ENCODE results near the gene KMT2C.

The KMT2C gene

GRCh38 chr7:152128741-152129461 is 306.9 kb downstream of the KMT2C start:
- DNase-seq (no peak), ATAC-seq (peak; percentile 34)
- Mint-ChIP-seq H3K27ac (peak overlapping the region in 1 of 2 donors; percentile 64), H3K9me3 (peaks cover 14% of the 10 kb centered on the region in 2 donors), H3K4me3 (no peak overlapping the region), H3K4me1 (no peaks in the 10 kb centered on the region), H3K27me3 (no peaks in the 10 kb centered on the region)

- H3K9me3 Mint-ChIP-seq, result peaks cover 14 to 16% of the 10 kb centered on the region in 2 donors
- H3K4me3 Mint-ChIP-seq, result no peak overlapping the region
- no peaks in the 10 kb centered on the region for H3K27me3 Mint-ChIP-seq
- ATAC-seq, result no peak
- peak overlapping the region in 1 of 2 donors; percentile 59 for H3K27ac Mint-ChIP-seq
- H3K4me1 Mint-ChIP-seq, result no peaks in the 10 kb centered on the region
- DNase-seq, result no peak
Observed at GRCh38 chr7:152128252-152128651, 307.6 kb downstream of the KMT2C start.

GRCh38 chr7:152127229-152127628 is 308.6 kb downstream of the KMT2C start:
- H3K4me3 Mint-ChIP-seq, result no peak overlapping the region
- ATAC-seq (no peak), DNase-seq (no peak)
- H3K27ac Mint-ChIP-seq, result peak overlapping the region in 1 of 2 donors; percentile 67
- peaks cover 7% of the 10 kb centered on the region for H3K4me1 Mint-ChIP-seq
- H3K27me3 Mint-ChIP-seq, result no peaks in the 10 kb centered on the region
- peaks cover 16 to 19% of the 10 kb centered on the region in 2 donors for H3K9me3 Mint-ChIP-seq

GRCh38 chr7:152126741-152127140 is 309.1 kb downstream of the KMT2C start:
- Mint-ChIP-seq H3K9me3 (peaks cover 16 to 19% of the 10 kb centered on the region in 2 donors), H3K4me1 (peaks cover 10% of the 10 kb centered on the region), H3K27me3 (no peaks in the 10 kb centered on the region), H3K27ac (peak overlapping the region in 1 of 2 donors; percentile 65), H3K4me3 (no peak overlapping the region)
- DNase-seq (no peak), ATAC-seq (no peak)

GRCh38 chr7:152122540-152122939 is 313.3 kb downstream of the KMT2C start:
- Mint-ChIP-seq H3K4me1 (peaks cover 19% of the 10 kb centered on the region), H3K4me3 (no peak overlapping the region)

GRCh38 chr7:152121432-152121831 is 314.4 kb downstream of the KMT2C start:
- ATAC-seq (no peak), DNase-seq (no peak)
- peaks cover 16 to 19% of the 10 kb centered on the region in 2 donors for H3K9me3 Mint-ChIP-seq
- H3K27ac Mint-ChIP-seq, result peak overlapping the region in 1 of 2 donors; percentile 41
- no peak overlapping the region for H3K4me3 Mint-ChIP-seq
- H3K4me1 Mint-ChIP-seq, result peaks cover 19% of the 10 kb centered on the region
- H3K27me3 Mint-ChIP-seq, result no peaks in the 10 kb centered on the region

More at GRCh38 chr7:152122540-152122939, 313.3 kb downstream of the KMT2C start:
- Mint-ChIP-seq H3K27me3 (no peaks in the 10 kb centered on the region), H3K27ac (no peak overlapping the region), H3K9me3 (peaks cover 16 to 19% of the 10 kb centered on the region in 2 donors)
- ATAC-seq, result no peak
- DNase-seq, result no peak

GRCh38 chr7:152120776-152121175 is 315.0 kb downstream of the KMT2C start:
- H3K4me3 Mint-ChIP-seq, result no peak overlapping the region
- no peaks in the 10 kb centered on the region for H3K27me3 Mint-ChIP-seq
- peaks cover 19% of the 10 kb centered on the region for H3K4me1 Mint-ChIP-seq
- H3K9me3 Mint-ChIP-seq, result peaks cover 16 to 19% of the 10 kb centered on the region in 2 donors
- DNase-seq (no peak), ATAC-seq (no peak)
- peak overlapping the region in 1 of 2 donors; percentile 90 for H3K27ac Mint-ChIP-seq

- DNase-seq (no peak), ATAC-seq (no peak)
- H3K4me3 Mint-ChIP-seq, result no peak overlapping the region
- H3K4me1 Mint-ChIP-seq, result peaks cover 19% of the 10 kb centered on the region
- H3K27ac Mint-ChIP-seq, result no peak overlapping the region
- H3K9me3 Mint-ChIP-seq, result peaks cover 15 to 18% of the 10 kb centered on the region in 2 donors
- H3K27me3 Mint-ChIP-seq, result no peaks in the 10 kb centered on the region
Observed at GRCh38 chr7:152120210-152120609, 315.6 kb downstream of the KMT2C start.

- ATAC-seq (no peak), DNase-seq (no peak)
- no peaks in the 10 kb centered on the region for H3K27me3 Mint-ChIP-seq
- H3K4me3 Mint-ChIP-seq, result no peak overlapping the region
- H3K4me1 Mint-ChIP-seq, result peaks cover 13% of the 10 kb centered on the region
- H3K27ac Mint-ChIP-seq, result peak overlapping the region in 1 of 2 donors; percentile 74
- H3K9me3 Mint-ChIP-seq, result no peaks in the 10 kb centered on the region
Observed at GRCh38 chr7:152117356-152117755, 318.4 kb downstream of the KMT2C start.

- DNase-seq (no peak), ATAC-seq (no peak)
- no peak overlapping the region for H3K4me3 Mint-ChIP-seq
- H3K9me3 Mint-ChIP-seq, result no peaks in the 10 kb centered on the region
- no peak overlapping the region for H3K27ac Mint-ChIP-seq
- no peaks in the 10 kb centered on the region for H3K27me3 Mint-ChIP-seq
- peaks cover 4% of the 10 kb centered on the region for H3K4me1 Mint-ChIP-seq
Observed at GRCh38 chr7:152115021-152115718, 320.6 kb downstream of the KMT2C start.

GRCh38 chr7:152112829-152113228 is 323.0 kb downstream of the KMT2C start:
- Mint-ChIP-seq H3K9me3 (no peaks in the 10 kb centered on the region), H3K4me3 (no peak overlapping the region), H3K27me3 (no peaks in the 10 kb centered on the region), H3K27ac (no peak overlapping the region), H3K4me1 (no peaks in the 10 kb centered on the region)
- DNase-seq, result no peak
- ATAC-seq, result no peak

GRCh38 chr7:152108359-152108758 is 327.4 kb downstream of the KMT2C start:
- Mint-ChIP-seq H3K4me3 (no peak overlapping the region), H3K27me3 (no peaks in the 10 kb centered on the region), H3K4me1 (no peaks in the 10 kb centered on the region), H3K9me3 (no peaks in the 10 kb centered on the region), H3K27ac (no peak overlapping the region)
- DNase-seq (no peak), ATAC-seq (no peak)

GRCh38 chr7:152107945-152108344 is 327.9 kb downstream of the KMT2C start:
- Mint-ChIP-seq H3K27ac (peak overlapping the region in 1 of 2 donors; percentile 31), H3K4me1 (no peaks in the 10 kb centered on the region), H3K9me3 (no peaks in the 10 kb centered on the region), H3K27me3 (no peaks in the 10 kb centered on the region), H3K4me3 (no peak overlapping the region)
- ATAC-seq, result no peak
- DNase-seq, result no peak

- ATAC-seq (no peak), DNase-seq (no peak)
- no peak overlapping the region for H3K4me3 Mint-ChIP-seq
- no peaks in the 10 kb centered on the region for H3K27me3 Mint-ChIP-seq
- no peaks in the 10 kb centered on the region for H3K9me3 Mint-ChIP-seq
- H3K27ac Mint-ChIP-seq, result peak overlapping the region in 1 of 2 donors; percentile 10
- H3K4me1 Mint-ChIP-seq, result no peaks in the 10 kb centered on the region
Observed at GRCh38 chr7:152106990-152107389, 328.8 kb downstream of the KMT2C start.

GRCh38 chr7:152105205-152105604 is 330.6 kb downstream of the KMT2C start:
- H3K4me3 Mint-ChIP-seq, result no peak overlapping the region
- peak overlapping the region in 1 of 2 donors; percentile 56 for H3K27ac Mint-ChIP-seq
- no peak for ATAC-seq

GRCh38 chr7:152103691-152104090 is 332.1 kb downstream of the KMT2C start:
- Mint-ChIP-seq H3K27me3 (no peaks in the 10 kb centered on the region), H3K4me3 (no peak overlapping the region), H3K4me1 (no peaks in the 10 kb centered on the region), H3K27ac (peak overlapping the region in 1 of 2 donors; percentile 49), H3K9me3 (no peaks in the 10 kb centered on the region)
- ATAC-seq (no peak), DNase-seq (no peak)

More at GRCh38 chr7:152105205-152105604, 330.6 kb downstream of the KMT2C start:
- Mint-ChIP-seq H3K27me3 (no peaks in the 10 kb centered on the region), H3K4me1 (no peaks in the 10 kb centered on the region), H3K9me3 (no peaks in the 10 kb centered on the region)
- no peak for DNase-seq
